ENCODE data around the gene GEMIN7. TPM values are rescaled to one million over a fixed set of nuclear protein-coding genes. Genes with fewer than 3 reads are reported as not detected.

The GEMIN7 gene
- total and polyA plus RNA-seq, 2 of the 13 experiments (the other 11 are each of a cell fraction or from before 2014, with no cell fraction given) = 24.1 to 30.6 TPM

GRCh38 chr19:45117167-45117594, 38.1 kb downstream of the GEMIN7 start:
- intact Hi-C loops (cut with micrococcal nuclease; ENCODE audit: unreplicated experiment) = no loop called here
- H3K79me2 ChIP-seq (ENCODE audit: insufficient read depth, low read length) = peaks cover 78% of the 10 kb centered on the region

More at GRCh38 chr19:45117167-45117594, 38.1 kb downstream of the GEMIN7 start:
- Histone ChIP-seq H3K36me3 (replicated peaks in 1 of 2; ENCODE audit: control insufficient read depth in 1 of 2, insufficient read depth in 2 of 2, low read length in 2 of 2) (peaks cover 0 to 2% of the 10 kb centered on the region in 2 experiments; a peak in 2 of 5 replicates), H2AFZ (ENCODE audit: low read length) (no peak overlapping the region), H3K9me3 (ENCODE audit: low read length) (no peaks in the 10 kb centered on the region), H3K9ac (ENCODE audit: insufficient read depth, low read depth, low read length) (no peak overlapping the region), H3K4me2 (ENCODE audit: low read depth, low read length) (no peak overlapping the region), H3K27ac (ENCODE audit: extremely low read length, insufficient read depth, low read length) (no peak overlapping the region), H3K27me3 (ENCODE audit: control insufficient read depth in 1 of 2, insufficient read depth in 2 of 2, low read length in 2 of 2) (no peaks in the 10 kb centered on the region), H3K4me1 (ENCODE audit: insufficient read depth, low read length) (peaks cover 32% of the 10 kb centered on the region), H3K4me3 (replicated peaks in 1 of 3; ENCODE audit: insufficient read depth in 1 of 3, low read depth in 2 of 3, low read length in 3 of 3) (no peak overlapping the region), H4K20me1 (ENCODE audit: insufficient read depth, low read length) (peaks cover 19% of the 10 kb centered on the region)
- ChIA-PET CTCF (ENCODE audit: low intra/inter-chr PET ratio, low total read pairs) (no interaction called here), POLR2A (interaction anchor here (1.6 kb wide), 1 partner anchor 8 kb away, joined by 4 read pairs; no protein-coding TSS in a partner anchor)
- ATAC-seq (no peak), FAIRE-seq (no peak), DNase-seq (ENCODE audit: low spot score) (no peak)
- no TSS peak for BruUV-seq (replicated peaks)
- WGBS (ENCODE audit: low lambda C conversion rate) = 92% methylated on average over 9 of the region's 16 CpGs
- in situ Hi-C loops (cut with HindIII; ENCODE audit: extremely low pct_ligation_motif_present, low pct_unique_long_range_greater_than_20kb) = no loop called here
- TF ChIP-seq CHD2 (IDR thresholded peaks at IDR 0.05; ENCODE audit: low read depth, low read length) (no peak), ZNF503 (CRISPR knock-in tag; IDR thresholded peaks at IDR 0.05) (no peak), KLF16 (CRISPR knock-in tag; IDR thresholded peaks at IDR 0.05) (no peak), FOXA1 (IDR thresholded peaks at IDR 0.05) (no peak), FOXA1 (CRISPR knock-in tag; IDR thresholded peaks at IDR 0.05) (no peak), ZNF746 (CRISPR knock-in tag; IDR thresholded peaks at IDR 0.05) (no peak)
- TF ChIP-seq, protein P1, sequence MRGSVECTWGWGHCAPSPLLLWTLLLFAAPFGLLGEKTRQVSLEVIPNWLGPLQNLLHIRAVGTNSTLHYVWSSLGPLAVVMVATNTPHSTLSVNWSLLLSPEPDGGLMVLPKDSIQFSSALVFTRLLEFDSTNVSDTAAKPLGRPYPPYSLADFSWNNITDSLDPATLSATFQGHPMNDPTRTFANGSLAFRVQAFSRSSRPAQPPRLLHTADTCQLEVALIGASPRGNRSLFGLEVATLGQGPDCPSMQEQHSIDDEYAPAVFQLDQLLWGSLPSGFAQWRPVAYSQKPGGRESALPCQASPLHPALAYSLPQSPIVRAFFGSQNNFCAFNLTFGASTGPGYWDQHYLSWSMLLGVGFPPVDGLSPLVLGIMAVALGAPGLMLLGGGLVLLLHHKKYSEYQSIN (CRISPR knock-in tag; IDR thresholded peaks at IDR 0.05; ENCODE audit: borderline replicate concordance) = no peak
